ENCODE measurements around the gene KCNJ8.

The KCNJ8 gene

GRCh38 chr12:21773263-21773741 lies 1.2 kb downstream of the KCNJ8 start:
- Histone ChIP-seq H3K27ac (replicated peaks) (no peak overlapping the region), H3K4me3 (replicated peaks; ENCODE audit: insufficient read depth, low read length) (no peak overlapping the region), H3K27me3 (ENCODE audit: insufficient read depth, poor library complexity, severe bottlenecking) (peaks cover 38% of the 10 kb centered on the region)
- TF ChIP-seq CTCF (IDR thresholded peaks at IDR 0.05; ENCODE audit: insufficient read depth, low read length) (no peak), POLR2AphosphoS5 (IDR thresholded peaks at IDR 0.05; ENCODE audit: low read depth) (no peak), SPI1 (IDR thresholded peaks at IDR 0.05; ENCODE audit: borderline replicate concordance, low read depth) (no peak)
- DNase-seq (ENCODE audit: low read depth in 1 of 2, low spot score in 1 of 2): no peak

GRCh38 chr12:21771311-21771710 lies 3.2 kb downstream of the KCNJ8 start:
- Histone ChIP-seq H3K27ac (replicated peaks) (no peak overlapping the region), H3K4me3 (replicated peaks; ENCODE audit: insufficient read depth, low read length) (no peak overlapping the region), H3K27me3 (ENCODE audit: insufficient read depth, poor library complexity, severe bottlenecking) (peaks cover 38% of the 10 kb centered on the region)
- DNase-seq (ENCODE audit: low read depth in 1 of 2, low spot score in 1 of 2): no peak
- TF ChIP-seq GABPA (IDR thresholded peaks at IDR 0.05; ENCODE audit: low read depth) (no peak), SPI1 (IDR thresholded peaks at IDR 0.05; ENCODE audit: borderline replicate concordance, low read depth) (no peak), REST (IDR thresholded peaks at IDR 0.05; ENCODE audit: insufficient replicate concordance, low read depth) (no peak), CTCF (IDR thresholded peaks at IDR 0.05; ENCODE audit: insufficient read depth, low read length) (no peak), POLR2AphosphoS5 (IDR thresholded peaks at IDR 0.05; ENCODE audit: low read depth) (no peak)

- no peak for DNase-seq (ENCODE audit: low read depth in 1 of 2, low spot score in 1 of 2)
- H3K4me3 ChIP-seq (replicated peaks; ENCODE audit: insufficient read depth, low read length): no peak overlapping the region
- no peak overlapping the region for H3K27ac ChIP-seq (replicated peaks)
- TF ChIP-seq POLR2AphosphoS5 (IDR thresholded peaks at IDR 0.05; ENCODE audit: low read depth) (no peak), CTCF (IDR thresholded peaks at IDR 0.05; ENCODE audit: insufficient read depth, low read length) (no peak), GABPA (IDR thresholded peaks at IDR 0.05; ENCODE audit: low read depth) (no peak), SPI1 (IDR thresholded peaks at IDR 0.05; ENCODE audit: borderline replicate concordance, low read depth) (no peak)
- H3K27me3 ChIP-seq (ENCODE audit: insufficient read depth, poor library complexity, severe bottlenecking): peaks cover 27% of the 10 kb centered on the region
These were observed 5.2 kb downstream of the KCNJ8 start for GRCh38 chr12:21769307-21769706.

- Histone ChIP-seq H3K27me3 (ENCODE audit: insufficient read depth, poor library complexity, severe bottlenecking) (peaks cover 6% of the 10 kb centered on the region), H3K4me3 (replicated peaks; ENCODE audit: insufficient read depth, low read length) (no peak overlapping the region), H3K27ac (replicated peaks) (no peak overlapping the region)
- no peak for DNase-seq (ENCODE audit: low read depth in 1 of 2, low spot score in 1 of 2)
- TF ChIP-seq POLR2AphosphoS5 (IDR thresholded peaks at IDR 0.05; ENCODE audit: low read depth): no peak
- peak; percentile 42 for TF ChIP-seq SPI1 (IDR thresholded peaks at IDR 0.05; ENCODE audit: borderline replicate concordance, low read depth)
These were observed 8.1 kb downstream of the KCNJ8 start for GRCh38 chr12:21766403-21766802.

GRCh38 chr12:21764950-21765349 lies 9.6 kb downstream of the KCNJ8 start:
- H3K27ac ChIP-seq (replicated peaks): no peak overlapping the region
- TF ChIP-seq GABPA (IDR thresholded peaks at IDR 0.05; ENCODE audit: low read depth): no peak
- TF ChIP-seq CTCF (IDR thresholded peaks at IDR 0.05; ENCODE audit: insufficient read depth, low read length): no peak
- TF ChIP-seq SPI1 (IDR thresholded peaks at IDR 0.05; ENCODE audit: borderline replicate concordance, low read depth): no peak
- no peak overlapping the region for H3K4me3 ChIP-seq (replicated peaks; ENCODE audit: insufficient read depth, low read length)
- no peak for DNase-seq (ENCODE audit: low read depth in 1 of 2, low spot score in 1 of 2)
- peaks cover 8% of the 10 kb centered on the region for H3K27me3 ChIP-seq (ENCODE audit: insufficient read depth, poor library complexity, severe bottlenecking)

All from HL-60 (cell line).